Naive thymus-derived CD4-positive, alpha-beta T cell (primary cell): ENCODE data around the gene SOX5. TPM values are rescaled to one million over a fixed set of nuclear protein-coding genes. Genes with fewer than 3 reads are reported as not detected.

Experiments used
- ATAC-seq: fragments of 150-1000 bp; cut with Tn5 transposase; 2 replicates; pipeline ENCODE4 v1.10.0; 2021; ENCODE audit warnings: mild to moderate bottlenecking, moderate library complexity
- CTCF ChIA-PET: fragments of 350-600 bp; sonication (Branson Sonifier 250); formaldehyde crosslinking; loops from one replicate; lab custom pipeline; 2021; ENCODE audit warnings: antibody characterized with exemption; lab: Charles Lee
- POLR2A ChIA-PET: fragments of 350-600 bp; sonication (Branson Sonifier 250); formaldehyde crosslinking; loops from one replicate; lab custom pipeline; 2021; ENCODE audit warnings: antibody characterized with exemption, inconsistent platforms; lab: Charles Lee
- DNase-seq, 9 donors: peaks; one replicate each; pipeline versions ENCODE4 v3.0.0 to v3.0.0-alpha.2; 2020 to 2022; ENCODE audit warnings: mixed read lengths in 1 of 9
- H3K27ac ChIP-seq: one replicate; pipeline ENCODE4 v1.7.0; 2013; ENCODE audit warnings: mild to moderate bottlenecking, low read depth, low read length, moderate library complexity
- H3K27me3 ChIP-seq, 2 donors: one replicate each; pipeline ENCODE4 v1.7.0; 2013; ENCODE audit warnings: low read length in 2 of 2, mild to moderate bottlenecking in 2 of 2, moderate library complexity in 2 of 2; ENCODE audit not compliant: control insufficient read depth in 2 of 2, insufficient read depth in 2 of 2
- H3K36me3 ChIP-seq, 3 experiments: 1 replicate in 2 of 3; 2 replicates in 1 of 3; pipeline ENCODE4 v1.7.0; 2013; ENCODE audit warnings: low read length in 3 of 3, mild to moderate bottlenecking in 3 of 3, moderate library complexity in 1 of 3; ENCODE audit not compliant: insufficient read depth in 3 of 3, control insufficient read depth in 2 of 3
- H3K4me1 ChIP-seq, 2 donors: one replicate each; pipeline ENCODE4 v1.7.0; 2013; ENCODE audit warnings: low read length in 2 of 2, mild to moderate bottlenecking in 2 of 2, moderate library complexity in 1 of 2; ENCODE audit not compliant: control insufficient read depth in 2 of 2, insufficient read depth in 2 of 2
- H3K4me3 ChIP-seq: 2 replicates; pipeline ENCODE4 v1.7.0; 2013; ENCODE audit warnings: mild to moderate bottlenecking, low read length
- H3K9me3 ChIP-seq, 3 experiments: 1 replicate in 2 of 3; 2 replicates in 1 of 3; pipeline ENCODE4 v1.7.0; 2013; ENCODE audit warnings: low read length in 3 of 3; ENCODE audit not compliant: control insufficient read depth in 2 of 3
- H3K27ac Mint-ChIP-seq, 9 donors: one replicate each; pipeline ENCODE4 v1.8.0; 2020 to 2022; ENCODE audit warnings: mixed read lengths in 9 of 9, mild to moderate bottlenecking in 8 of 9, moderate library complexity in 5 of 9, inconsistent platforms in 2 of 9
- H3K27me3 Mint-ChIP-seq, 5 donors: one replicate each; pipeline ENCODE4 v1.8.0; 2021 to 2022; ENCODE audit warnings: mixed read lengths in 5 of 5, mild to moderate bottlenecking in 1 of 5
- H3K36me3 Mint-ChIP-seq, 5 donors: one replicate each; pipeline ENCODE4 v1.8.0; 2020 to 2022; ENCODE audit warnings: mixed read lengths in 5 of 5, mild to moderate bottlenecking in 3 of 5, inconsistent platforms in 1 of 5
- H3K4me1 Mint-ChIP-seq, 7 donors: one replicate each; pipeline ENCODE4 v1.8.0; 2020 to 2022; ENCODE audit warnings: mixed read lengths in 7 of 7, mild to moderate bottlenecking in 3 of 7, inconsistent platforms in 1 of 7
- H3K4me3 Mint-ChIP-seq, 10 donors: one replicate each; pipeline ENCODE4 v1.8.0; 2020 to 2022; ENCODE audit warnings: mild to moderate bottlenecking in 10 of 10, mixed read lengths in 10 of 10, moderate library complexity in 6 of 10, inconsistent platforms in 2 of 10
- H3K9me3 Mint-ChIP-seq, 11 donors: one replicate each; pipeline ENCODE4 v1.8.0; 2020 to 2022; ENCODE audit warnings: mixed read lengths in 11 of 11, mild to moderate bottlenecking in 4 of 11, inconsistent platforms in 1 of 11, moderate library complexity in 1 of 11
- intact Hi-C, 2 donors: fragments of 100-400 bp; cut with micrococcal nuclease; formaldehyde crosslinking; loops; one replicate each; pipeline ENCODE4 v1.15.1; 2023
- polyA plus RNA-seq, 2 donors: library from polyadenylated mRNA; unstranded; fragments of 300-500 nt; fragmentation: Illumina TruSeq; gene quantifications; one replicate each; pipeline ENCODE4 v1.2.3, GENCODE V29; 2021
- total RNA-seq, 6 experiments: library from RNA in 5 of 6; stranded (reverse) in 5 of 6; gene quantifications; 1 replicate in 5 of 6; 2 replicates in 1 of 6; pipeline ENCODE4 v1.2.3 and lab custom pipeline; 2021 to 2026

SOX5 gene
- total and polyA plus RNA-seq, 7 experiments from 2014 or later: 0.05 TPM; not detected in 6

DNA sequence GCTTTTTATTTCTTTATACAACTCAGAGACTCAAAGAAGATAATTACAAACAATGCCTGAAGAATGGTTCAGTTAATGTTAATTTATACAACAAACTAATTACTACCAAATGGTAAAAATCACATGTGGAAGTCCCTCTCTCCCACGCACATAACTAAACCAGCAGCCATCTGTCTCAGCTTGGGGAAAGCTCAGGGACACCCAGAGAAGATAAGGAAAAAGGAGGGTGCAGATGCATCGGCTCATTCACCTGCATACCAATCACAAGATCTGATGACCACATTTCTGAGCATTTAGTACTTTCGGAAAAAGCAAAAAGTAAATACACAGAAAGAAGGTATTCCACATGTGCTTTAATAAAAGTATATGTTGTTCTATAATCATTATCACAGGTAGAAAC is 136.3 kb downstream of the SOX5 start:
- Mint-ChIP-seq H3K27ac (no peak overlapping the region), H3K27me3 (no peaks in the 10 kb centered on the region), H3K36me3 (no peaks in the 10 kb centered on the region), H3K4me1 (no peaks in the 10 kb centered on the region), H3K9me3 (peaks cover 0 to 10% (median 0%) of the 10 kb centered on the region in 11 donors), H3K4me3 (no peak overlapping the region)
- no peak for ATAC-seq
- intact Hi-C loops: no loop called here
- Histone ChIP-seq H3K9me3 (no peaks in the 10 kb centered on the region), H3K4me1 (no peaks in the 10 kb centered on the region), H3K36me3 (no peaks in the 10 kb centered on the region), H3K27ac (no peak overlapping the region), H3K4me3 (no peak overlapping the region), H3K27me3 (no peaks in the 10 kb centered on the region)
- CTCF ChIA-PET: no interaction called here
- DNase-seq: no peak
- POLR2A ChIA-PET: no interaction called here

DNA sequence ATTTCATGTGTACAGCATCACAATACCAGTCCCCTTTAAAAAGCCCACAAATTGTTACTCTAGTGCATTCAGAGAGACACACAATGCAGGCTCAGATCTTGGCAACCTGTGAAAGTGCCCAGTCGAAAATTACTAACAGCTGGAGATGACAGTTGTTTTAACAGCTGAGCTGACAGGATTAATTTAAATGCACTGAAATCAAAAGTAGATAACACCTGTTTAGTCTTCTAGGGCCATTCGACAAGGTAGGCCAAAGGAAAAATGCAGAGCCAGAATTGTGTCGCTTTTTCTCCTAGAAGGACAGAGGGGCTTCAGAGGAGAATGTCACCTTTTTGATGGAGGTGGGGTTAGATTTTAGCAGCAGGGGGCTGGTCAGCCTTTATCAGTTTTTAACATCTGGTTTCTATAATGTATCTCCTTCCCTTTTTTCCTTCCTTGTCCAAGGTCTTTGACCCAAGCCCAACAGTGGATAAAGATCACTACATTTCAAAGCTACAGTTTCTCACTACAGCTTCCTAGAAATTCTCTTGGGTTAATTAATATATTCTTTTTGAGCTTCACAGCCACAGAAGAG is 139.1 kb downstream of the SOX5 start:
- Histone ChIP-seq H3K36me3 (no peaks in the 10 kb centered on the region), H3K4me1 (no peaks in the 10 kb centered on the region), H3K27me3 (no peaks in the 10 kb centered on the region), H3K27ac (no peak overlapping the region), H3K4me3 (no peak overlapping the region), H3K9me3 (no peaks in the 10 kb centered on the region)
- ChIA-PET CTCF (no interaction called here), POLR2A (no interaction called here)
- Mint-ChIP-seq H3K4me3 (no peak overlapping the region), H3K27me3 (no peaks in the 10 kb centered on the region), H3K9me3 (peaks cover 0 to 5% (median 0%) of the 10 kb centered on the region in 11 donors), H3K36me3 (no peaks in the 10 kb centered on the region), H3K27ac (no peak overlapping the region), H3K4me1 (no peaks in the 10 kb centered on the region)
- no peak for ATAC-seq
- intact Hi-C loops: no loop called here
- no peak for DNase-seq

DNA sequence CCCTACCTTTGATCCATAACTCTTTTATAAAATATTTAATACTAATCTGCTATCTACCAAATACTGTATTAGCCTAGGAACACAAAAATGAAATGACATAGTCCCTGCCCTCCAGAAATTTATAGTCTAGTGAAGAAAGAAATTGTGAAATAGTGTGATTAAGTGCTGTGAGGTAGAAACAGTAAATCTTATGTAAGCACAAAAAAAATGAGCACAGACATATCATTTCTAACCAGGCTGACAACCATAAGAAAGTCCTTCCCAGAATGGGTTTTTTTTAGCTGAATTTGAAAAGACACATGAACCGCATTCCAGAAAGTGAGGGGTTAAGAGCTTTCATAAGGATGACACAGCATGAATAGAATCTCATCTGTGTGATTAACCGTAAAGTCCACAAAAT is 145.9 kb downstream of the SOX5 start:
- H3K4me1 Mint-ChIP-seq: no peaks in the 10 kb centered on the region
- Histone ChIP-seq H3K4me1 (peaks cover 0 to 3% of the 10 kb centered on the region in 2 donors), H3K36me3 (no peaks in the 10 kb centered on the region), H3K4me3 (no peak overlapping the region), H3K9me3 (no peaks in the 10 kb centered on the region), H3K27me3 (no peaks in the 10 kb centered on the region), H3K27ac (no peak overlapping the region)
- CTCF ChIA-PET: no interaction called here
- no peak overlapping the region for H3K4me3 Mint-ChIP-seq
- H3K36me3 Mint-ChIP-seq: no peaks in the 10 kb centered on the region
- no peak for DNase-seq
- no peak for ATAC-seq
- POLR2A ChIA-PET: no interaction called here
- intact Hi-C loops: no loop called here
- H3K27ac Mint-ChIP-seq: no peak overlapping the region
- H3K27me3 Mint-ChIP-seq: no peaks in the 10 kb centered on the region
- peaks cover 0 to 6% (median 0%) of the 10 kb centered on the region in 11 donors for H3K9me3 Mint-ChIP-seq

DNA sequence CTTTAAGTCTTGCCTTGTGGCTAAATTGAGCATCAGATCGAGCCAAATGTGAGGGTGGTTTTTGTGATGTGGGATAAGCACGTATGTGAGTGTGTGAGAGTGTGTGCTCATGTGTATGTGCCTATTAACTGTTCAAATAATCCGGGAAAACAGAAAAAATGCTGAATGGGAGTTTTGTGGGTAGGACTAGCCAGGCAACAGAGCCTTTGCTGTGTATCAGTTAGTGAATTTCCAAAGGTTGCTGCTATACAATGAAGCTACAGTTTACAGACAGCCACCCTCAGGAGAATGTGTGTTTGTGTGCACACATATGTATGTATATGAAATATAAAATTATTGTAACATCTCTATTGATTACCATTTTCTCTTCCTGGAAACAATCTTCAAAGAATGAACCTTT is 154.0 kb downstream of the SOX5 start:
- ATAC-seq (no peak), DNase-seq (no peak)
- no peaks in the 10 kb centered on the region for H3K27me3 Mint-ChIP-seq
- intact Hi-C loops: no loop called here
- H3K4me1 Mint-ChIP-seq: no peaks in the 10 kb centered on the region
- no peak overlapping the region for H3K4me3 Mint-ChIP-seq
- no peaks in the 10 kb centered on the region for H3K36me3 Mint-ChIP-seq
- Histone ChIP-seq H3K27ac (no peak overlapping the region), H3K4me1 (no peaks in the 10 kb centered on the region), H3K9me3 (no peaks in the 10 kb centered on the region), H3K36me3 (no peaks in the 10 kb centered on the region), H3K27me3 (no peaks in the 10 kb centered on the region), H3K4me3 (no peak overlapping the region)
- ChIA-PET POLR2A (no interaction called here), CTCF (no interaction called here)
- no peak overlapping the region for H3K27ac Mint-ChIP-seq
- H3K9me3 Mint-ChIP-seq: peaks cover 0 to 4% (median 0%) of the 10 kb centered on the region in 11 donors

DNA sequence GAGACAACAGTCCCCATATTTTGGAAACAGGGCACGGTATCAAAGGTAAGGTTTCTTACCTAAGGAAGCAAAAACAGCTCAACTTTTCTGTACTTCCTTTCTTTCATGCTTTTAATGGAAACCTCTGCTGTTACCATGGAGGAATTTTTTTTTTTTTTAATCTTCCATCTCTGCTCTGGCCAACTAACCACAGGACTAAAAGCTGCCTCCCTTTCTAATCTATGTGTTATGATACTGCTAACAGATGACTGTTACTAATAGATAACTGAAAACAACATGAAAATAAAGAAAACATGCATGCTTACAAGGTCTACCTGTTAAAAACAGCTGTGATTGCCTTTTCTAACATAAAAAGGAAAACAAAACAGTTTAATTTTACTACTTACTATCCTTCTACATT is 168.4 kb downstream of the SOX5 start:
- CTCF ChIA-PET: no interaction called here
- no peak overlapping the region for H3K4me3 Mint-ChIP-seq

DNA sequence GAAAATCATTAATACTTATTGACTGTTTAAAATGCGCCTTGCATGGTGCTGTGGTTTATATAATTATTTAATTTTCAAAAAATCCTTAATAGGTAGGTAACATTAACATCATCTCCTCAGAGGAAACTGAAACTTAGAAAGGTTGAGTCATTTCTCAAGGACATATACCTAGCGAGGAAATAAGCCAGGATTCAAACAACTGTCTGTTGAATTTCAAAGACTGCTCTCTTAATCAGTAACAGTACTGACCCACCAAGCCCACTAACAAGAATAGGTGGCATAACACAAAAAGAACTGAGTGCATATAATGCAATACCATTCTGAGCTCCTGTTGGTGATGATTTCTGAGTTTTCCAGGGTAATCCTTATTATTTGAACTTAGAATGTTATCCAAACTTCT is 174.3 kb downstream of the SOX5 start:
- H3K4me3 ChIP-seq: no peak overlapping the region
- ATAC-seq (no peak), DNase-seq (no peak)
- Mint-ChIP-seq H3K4me3 (no peak overlapping the region), H3K27me3 (no peaks in the 10 kb centered on the region), H3K4me1 (peaks cover 0 to 1% (median 0%) of the 10 kb centered on the region in 7 donors), H3K27ac (no peak overlapping the region), H3K36me3 (no peaks in the 10 kb centered on the region), H3K9me3 (peaks cover 0 to 10% (median 0%) of the 10 kb centered on the region in 11 donors)
- ChIA-PET POLR2A (no interaction called here), CTCF (no interaction called here)
- no peaks in the 10 kb centered on the region for H3K27me3 ChIP-seq
- H3K27ac ChIP-seq: no peak overlapping the region
- no peaks in the 10 kb centered on the region for H3K9me3 ChIP-seq
- no peaks in the 10 kb centered on the region for H3K36me3 ChIP-seq
- intact Hi-C loops: no loop called here
- no peaks in the 10 kb centered on the region for H3K4me1 ChIP-seq

More for the DNA sequence above, 168.4 kb downstream of the SOX5 start:
- no peaks in the 10 kb centered on the region for H3K4me1 ChIP-seq
- no peaks in the 10 kb centered on the region for H3K9me3 ChIP-seq
- POLR2A ChIA-PET: no interaction called here
- H3K27me3 ChIP-seq: no peaks in the 10 kb centered on the region
- H3K27ac Mint-ChIP-seq: no peak overlapping the region
- no peak for DNase-seq
- no peaks in the 10 kb centered on the region for H3K36me3 ChIP-seq
- no peak for ATAC-seq
- intact Hi-C loops: no loop called here
- H3K27me3 Mint-ChIP-seq: no peaks in the 10 kb centered on the region
- H3K4me3 ChIP-seq: no peak overlapping the region
- H3K27ac ChIP-seq: no peak overlapping the region
- H3K9me3 Mint-ChIP-seq: peaks cover 0 to 10% (median 0%) of the 10 kb centered on the region in 11 donors
- H3K4me1 Mint-ChIP-seq: no peaks in the 10 kb centered on the region
- no peaks in the 10 kb centered on the region for H3K36me3 Mint-ChIP-seq

DNA sequence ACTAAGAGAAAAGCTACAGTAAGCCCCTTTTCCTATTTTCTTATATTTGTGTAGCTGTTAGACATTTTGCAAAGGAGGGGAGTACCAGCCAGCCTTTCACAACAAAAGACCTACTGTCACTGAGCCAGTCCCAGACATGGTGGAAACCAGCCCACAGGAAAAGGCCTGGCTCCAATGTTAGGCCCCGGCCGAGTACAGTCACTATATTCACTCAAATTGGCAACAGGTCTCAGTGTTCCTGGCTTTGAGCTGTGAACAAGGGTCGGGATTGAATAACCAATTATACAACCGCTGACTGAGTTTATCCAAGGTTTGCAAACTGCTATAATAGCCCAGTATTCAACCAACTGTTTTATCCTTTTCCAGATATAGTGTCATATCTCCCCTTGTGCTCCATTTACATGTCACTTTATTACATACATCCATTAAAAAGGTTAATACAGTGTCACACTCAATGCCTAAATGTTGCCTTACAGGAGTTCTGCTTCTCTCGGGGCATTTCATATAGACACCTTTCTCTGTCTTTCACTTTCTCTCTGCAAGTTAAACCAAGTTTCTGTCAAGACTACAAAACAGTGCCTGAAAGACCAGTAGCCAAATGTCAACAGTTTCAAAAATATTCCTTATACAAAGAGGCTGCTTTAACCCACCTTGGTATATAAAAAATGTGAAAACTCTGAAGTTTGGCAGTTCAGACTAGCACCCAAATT is 178.1 kb downstream of the SOX5 start:
- Mint-ChIP-seq H3K36me3 (no peaks in the 10 kb centered on the region), H3K27ac (no peak overlapping the region), H3K9me3 (peaks cover 0 to 6% (median 0%) of the 10 kb centered on the region in 11 donors), H3K27me3 (no peaks in the 10 kb centered on the region), H3K4me1 (peaks cover 0 to 1% (median 0%) of the 10 kb centered on the region in 7 donors), H3K4me3 (no peak overlapping the region)
- intact Hi-C loops: no loop called here
- Histone ChIP-seq H3K9me3 (no peaks in the 10 kb centered on the region), H3K4me3 (no peak overlapping the region), H3K27ac (no peak overlapping the region), H3K4me1 (no peaks in the 10 kb centered on the region), H3K27me3 (no peaks in the 10 kb centered on the region), H3K36me3 (no peaks in the 10 kb centered on the region)
- ATAC-seq: no peak
- DNase-seq: no peak
- ChIA-PET POLR2A (no interaction called here), CTCF (no interaction called here)
